A673 (cell line): ENCODE results near the gene TMEFF2. TPM values are rescaled to one million over a fixed set of nuclear protein-coding genes. Genes with fewer than 3 reads are reported as not detected.

Experiments used
- BruUV-seq: library from RNA; stranded (reverse); fragments of 400-500 nt; replicated peaks from 2 replicates; lab custom pipeline; 2021; lab: Mats Ljungman, UMichigan
- CTCF ChIA-PET: fragments of 300-600 bp; sonication (Branson Sonifier 250); formaldehyde crosslinking; loops from one replicate; lab custom pipeline; 2022; ENCODE audit warnings: antibody characterized with exemption; lab: Charles Lee
- POLR2A ChIA-PET: fragments of 300-600 bp; sonication (Branson Sonifier 250); formaldehyde crosslinking; loops from one replicate; lab custom pipeline; 2022; ENCODE audit warnings: antibody characterized with exemption; ENCODE audit not compliant: low non-redundant PET; lab: Charles Lee
- DNase-seq: peaks from one replicate; pipeline ENCODE4 v3.0.0-alpha.2; 2015; ENCODE audit warnings: low spot score
- H3K27ac ChIP-seq: fragments of 200-600 bp; sonication (generic); 2 replicates; pipeline ENCODE4 v1.5.1; 2016; ENCODE audit warnings: mixed run types, low read depth, mild to moderate bottlenecking, mixed read lengths, antibody characterized with exemption, low read length; ENCODE audit not compliant: poor library complexity, severe bottlenecking
- H3K27me3 ChIP-seq: fragments of 200-600 bp; sonication (generic); replicated peaks from 2 replicates; pipeline ENCODE4 v1.6.1; 2017; ENCODE audit warnings: mixed run types, low read depth, mild to moderate bottlenecking, mixed read lengths, antibody characterized with exemption, low read length; ENCODE audit not compliant: insufficient read depth, poor library complexity
- H3K36me3 ChIP-seq: fragments of 200-600 bp; sonication (generic); 2 replicates; pipeline ENCODE4 v1.6.1; 2016; ENCODE audit warnings: mixed run types, mild to moderate bottlenecking, mixed read lengths, antibody characterized with exemption, low read length; ENCODE audit not compliant: insufficient read depth, poor library complexity, severe bottlenecking
- H3K4me1 ChIP-seq: fragments of 200-600 bp; sonication (generic); 2 replicates; pipeline ENCODE4 v1.6.1; 2017; ENCODE audit warnings: mixed run types, mild to moderate bottlenecking, mixed read lengths, antibody characterized with exemption, low read length; ENCODE audit not compliant: insufficient read depth, poor library complexity, severe bottlenecking
- H3K4me3 ChIP-seq: fragments of 200-600 bp; sonication (generic); 2 replicates; pipeline ENCODE4 v1.5.1; 2016; ENCODE audit warnings: low read depth, mixed run types, mild to moderate bottlenecking, mixed read lengths, low read length; ENCODE audit not compliant: poor library complexity, severe bottlenecking
- H3K9me3 ChIP-seq: fragments of 200-600 bp; sonication (generic); 2 replicates; pipeline ENCODE4 v1.6.1; 2016; ENCODE audit warnings: mixed run types, low read depth, mild to moderate bottlenecking, mixed read lengths, antibody characterized with exemption, low read length; ENCODE audit not compliant: poor library complexity, severe bottlenecking
- CTCF ChIP-seq: fragments of 300-800, 200-600 bp; sonication (generic); conservative IDR thresholded peaks from 2 replicates; pipeline ENCODE4 v1.5.1; 2017; ENCODE audit warnings: low read depth, mild to moderate bottlenecking, antibody characterized with exemption, low read length, moderate library complexity, mixed read lengths
- EZH2 ChIP-seq: fragments of 200-600 bp; sonication (generic); IDR thresholded peaks from 2 replicates; pipeline ENCODE4 v1.6.1; 2017; ENCODE audit warnings: borderline replicate concordance, low read depth, mild to moderate bottlenecking, mixed read lengths, antibody characterized with exemption, low read length; ENCODE audit not compliant: poor library complexity, severe bottlenecking
- intact Hi-C: fragments of 100-400 bp; cut with micrococcal nuclease; formaldehyde crosslinking; loops from one replicate; pipeline ENCODE4 v1.10.0; 2022; ENCODE audit not compliant: unreplicated experiment
- total RNA-seq: library from RNA; stranded (reverse); gene quantifications from 2 replicates; pipeline ENCODE4 v1.2.3, GENCODE V29; 2021

TMEFF2 gene
- total RNA-seq, 1 experiment from 2014 or later, result 7.0 TPM

GRCh38 chr2:191947235-191947634 is 247.5 kb downstream of the TMEFF2 start:
- Histone ChIP-seq H3K4me3 (no peak overlapping the region), H3K4me1 (no peaks in the 10 kb centered on the region), H3K36me3 (no peaks in the 10 kb centered on the region), H3K9me3 (no peaks in the 10 kb centered on the region), H3K27me3 (no peaks in the 10 kb centered on the region), H3K27ac (no peak overlapping the region)
- CTCF ChIA-PET, result interaction anchor here (1.0 kb wide), 1 partner anchor 215 kb away, joined by 3 read pairs; no protein-coding TSS in a partner anchor
- no TSS peak for BruUV-seq
- intact Hi-C loops, result no loop called here
- POLR2A ChIA-PET, result no interaction called here
- no peak for DNase-seq
- TF ChIP-seq EZH2 (no peak), CTCF (0 out of 2 replicates have a peak, but pooled peaks have one; percentile 9)

GRCh38 chr2:191946471-191947182 is 248.1 kb downstream of the TMEFF2 start:
- Histone ChIP-seq H3K4me3 (no peak overlapping the region), H3K27ac (no peak overlapping the region), H3K4me1 (peaks cover 4% of the 10 kb centered on the region), H3K9me3 (no peaks in the 10 kb centered on the region), H3K36me3 (no peaks in the 10 kb centered on the region), H3K27me3 (no peaks in the 10 kb centered on the region)
- CTCF ChIA-PET, result interaction anchor here (1.0 kb wide), 1 partner anchor 216 kb away, joined by 3 read pairs; no protein-coding TSS in a partner anchor
- no peak for DNase-seq
- TF ChIP-seq EZH2 (no peak), CTCF (no peak)
- no TSS peak for BruUV-seq
- POLR2A ChIA-PET, result no interaction called here
- intact Hi-C loops, result no loop called here

- ChIA-PET CTCF (no interaction called here), POLR2A (no interaction called here)
- no peak for DNase-seq
- H3K4me3 ChIP-seq, result no peak overlapping the region
- peaks cover 6% of the 10 kb centered on the region for H3K4me1 ChIP-seq
- no peak overlapping the region for H3K27ac ChIP-seq
- no peaks in the 10 kb centered on the region for H3K27me3 ChIP-seq
- TF ChIP-seq CTCF, result no peak
- TF ChIP-seq EZH2, result no peak
- H3K9me3 ChIP-seq, result no peaks in the 10 kb centered on the region
- intact Hi-C loops, result no loop called here
- no peaks in the 10 kb centered on the region for H3K36me3 ChIP-seq
- no TSS peak for BruUV-seq
Measured at GRCh38 chr2:191945623-191946022, 249.1 kb downstream of the TMEFF2 start.
